OCI-LY3 (cell line): ENCODE measurements around the gene TMEM74B.

ENCODE experiments used
- H2AFZ ChIP-seq: fragments of 200-600, 300-600 bp; shearing (Covaris generic); 2 replicates; pipeline ENCODE4 v1.6.0; 2014; ENCODE audit warnings: antibody characterized with exemption, low read depth, low read length
- H3K27ac ChIP-seq: fragments of 200-600, 300-600 bp; sonication (generic); 2 replicates; pipeline ENCODE4 v1.5.1; 2014; ENCODE audit warnings: mild to moderate bottlenecking, low read length, moderate library complexity, mixed read lengths
- H3K27me3 ChIP-seq: fragments of 200-600, 300-600 bp; sonication (generic); 2 replicates; pipeline ENCODE4 v1.6.1; 2014; ENCODE audit warnings: low read depth, low read length, mixed read lengths
- H3K36me3 ChIP-seq: fragments of 200-600, 300-600 bp; sonication (generic); replicated peaks from 2 replicates; pipeline ENCODE3; 2014; ENCODE audit warnings: low read depth, low read length, mixed read lengths
- H3K4me1 ChIP-seq: fragments of 300-600, 200-600 bp; sonication (generic); 2 replicates; pipeline ENCODE4 v1.6.1; 2014; ENCODE audit warnings: low read length, mixed read lengths
- H3K4me2 ChIP-seq: fragments of 200-600, 300-600 bp; sonication (generic); 2 replicates; pipeline ENCODE4 v1.6.1; 2014; ENCODE audit warnings: low read length, mixed read lengths
- H3K4me3 ChIP-seq: fragments of 300-600, 200-600 bp; sonication (generic); 2 replicates; pipeline ENCODE4 v1.5.1; 2014; ENCODE audit warnings: antibody characterized with exemption, mild to moderate bottlenecking, low read length, moderate library complexity
- H3K79me2 ChIP-seq: fragments of 300-600, 200-600 bp; shearing (Covaris generic); 2 replicates; pipeline ENCODE4 v1.6.1; 2014; ENCODE audit warnings: mild to moderate bottlenecking, low read length, mixed read lengths
- H3K9ac ChIP-seq: fragments of 300-600, 200-600 bp; shearing (Covaris generic); 2 replicates; pipeline ENCODE4 v1.6.0; 2014; ENCODE audit warnings: mild to moderate bottlenecking, low read length, moderate library complexity
- H3K9me3 ChIP-seq: fragments of 200-600, 300-600 bp; shearing (Covaris generic); 2 replicates; pipeline ENCODE4 v1.6.1; 2014; ENCODE audit warnings: low read length, mixed read lengths; ENCODE audit not compliant: insufficient read depth
- H4K20me1 ChIP-seq: fragments of 200-600, 300-600 bp; sonication (generic); 2 replicates; pipeline ENCODE4 v1.6.1; 2016; ENCODE audit warnings: low read length, mixed read lengths; ENCODE audit not compliant: insufficient read depth
- EZH2phosphoT487 ChIP-seq: fragments of 200-600 bp; shearing (Covaris generic); IDR thresholded peaks from 2 replicates; pipeline ENCODE4 v1.6.1; 2018; ENCODE audit warnings: antibody characterized with exemption, mixed run types, low read depth
- TF ChIP-seq, protein P1 (sequence below): fragments of 200-600, 300-600 bp; sonication (generic); IDR thresholded peaks from 2 replicates; pipeline ENCODE4 v1.5.1; 2014; ENCODE audit warnings: antibody characterized with exemption, low read length, low read depth

The TMEM74B gene

DNA sequence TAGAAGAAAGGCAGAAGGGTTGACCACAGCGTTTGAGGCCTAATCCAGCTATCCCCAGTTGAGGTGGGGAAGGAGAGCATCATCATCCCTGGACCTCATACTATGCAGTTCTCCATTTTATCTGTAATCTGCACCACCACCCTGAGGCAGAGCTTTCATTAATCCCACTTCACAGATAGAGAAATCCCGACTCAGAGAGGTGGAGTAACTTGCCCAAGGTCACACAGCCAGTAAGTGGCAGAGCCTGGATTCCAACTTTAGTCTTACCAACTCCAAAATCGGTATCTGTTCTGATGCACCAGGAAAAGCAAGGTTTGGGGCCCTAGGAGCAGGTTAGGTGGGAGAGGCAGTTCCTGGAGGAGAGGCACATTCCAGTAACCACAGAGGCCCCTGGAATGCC lies 6.7 kb downstream of the TMEM74B start:
- TF ChIP-seq EZH2phosphoT487, result no peak
- TF ChIP-seq, protein P1, sequence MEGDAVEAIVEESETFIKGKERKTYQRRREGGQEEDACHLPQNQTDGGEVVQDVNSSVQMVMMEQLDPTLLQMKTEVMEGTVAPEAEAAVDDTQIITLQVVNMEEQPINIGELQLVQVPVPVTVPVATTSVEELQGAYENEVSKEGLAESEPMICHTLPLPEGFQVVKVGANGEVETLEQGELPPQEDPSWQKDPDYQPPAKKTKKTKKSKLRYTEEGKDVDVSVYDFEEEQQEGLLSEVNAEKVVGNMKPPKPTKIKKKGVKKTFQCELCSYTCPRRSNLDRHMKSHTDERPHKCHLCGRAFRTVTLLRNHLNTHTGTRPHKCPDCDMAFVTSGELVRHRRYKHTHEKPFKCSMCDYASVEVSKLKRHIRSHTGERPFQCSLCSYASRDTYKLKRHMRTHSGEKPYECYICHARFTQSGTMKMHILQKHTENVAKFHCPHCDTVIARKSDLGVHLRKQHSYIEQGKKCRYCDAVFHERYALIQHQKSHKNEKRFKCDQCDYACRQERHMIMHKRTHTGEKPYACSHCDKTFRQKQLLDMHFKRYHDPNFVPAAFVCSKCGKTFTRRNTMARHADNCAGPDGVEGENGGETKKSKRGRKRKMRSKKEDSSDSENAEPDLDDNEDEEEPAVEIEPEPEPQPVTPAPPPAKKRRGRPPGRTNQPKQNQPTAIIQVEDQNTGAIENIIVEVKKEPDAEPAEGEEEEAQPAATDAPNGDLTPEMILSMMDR, result no peak
- Histone ChIP-seq H3K9me3 (no peaks in the 10 kb centered on the region), H3K27me3 (no peaks in the 10 kb centered on the region), H3K4me1 (no peaks in the 10 kb centered on the region), H3K4me2 (no peak overlapping the region), H3K79me2 (no peaks in the 10 kb centered on the region), H3K4me3 (no peak overlapping the region), H4K20me1 (no peaks in the 10 kb centered on the region), H3K36me3 (peaks cover 5% of the 10 kb centered on the region), H2AFZ (no peak overlapping the region), H3K9ac (no peak overlapping the region), H3K27ac (no peak overlapping the region)

DNA sequence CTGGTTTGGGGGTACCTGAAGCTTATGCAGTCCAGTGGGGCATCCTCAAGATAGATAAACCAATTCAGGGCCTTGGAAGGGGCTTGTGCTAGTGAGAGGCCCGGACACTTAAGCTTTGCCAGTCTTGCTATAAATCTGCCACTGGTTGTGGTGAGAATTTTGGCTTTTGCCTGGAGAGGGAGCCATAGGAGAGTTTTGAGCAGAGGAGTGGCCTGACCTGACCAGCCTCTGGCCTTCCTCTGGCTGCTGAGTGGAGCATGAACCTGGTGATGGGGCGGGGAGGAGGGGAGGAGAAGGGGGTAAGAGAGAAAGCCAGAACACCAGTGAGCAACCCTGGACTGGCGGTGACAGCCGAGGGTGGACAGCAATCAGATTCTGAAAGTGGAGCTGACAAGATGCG lies 7.1 kb downstream of the TMEM74B start:
- H3K27me3 ChIP-seq, result no peaks in the 10 kb centered on the region

DNA sequence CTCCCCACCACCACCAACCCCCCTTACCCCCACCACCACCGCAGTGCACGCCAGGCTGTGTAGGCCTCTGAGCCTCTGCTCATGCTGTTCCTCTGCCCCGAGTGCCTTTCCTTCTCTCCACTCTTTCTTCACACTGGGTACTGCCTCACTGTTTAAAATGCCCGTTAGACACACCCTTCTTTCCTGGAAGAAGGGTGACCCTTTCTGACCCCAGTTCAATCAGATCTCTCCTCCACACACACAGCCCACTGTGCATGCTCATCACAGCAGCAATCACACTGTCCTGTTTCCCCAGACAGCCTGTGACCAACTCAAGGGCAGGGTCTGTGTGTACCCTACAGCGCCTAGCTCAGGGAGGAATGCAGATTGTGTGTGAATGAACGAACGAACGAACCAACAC lies 10.0 kb downstream of the TMEM74B start:
- H3K36me3 ChIP-seq, result peaks cover 12% of the 10 kb centered on the region
- H3K4me3 ChIP-seq, result no peak overlapping the region
- peaks cover 15% of the 10 kb centered on the region; the same call in 1 of the 2 replicates for H4K20me1 ChIP-seq
- no peak overlapping the region for H3K4me2 ChIP-seq
- no peak for TF ChIP-seq EZH2phosphoT487
- TF ChIP-seq, protein P1, result no peak
- no peak overlapping the region for H2AFZ ChIP-seq
- H3K4me1 ChIP-seq, result no peaks in the 10 kb centered on the region
- H3K9me3 ChIP-seq, result no peaks in the 10 kb centered on the region
- H3K27ac ChIP-seq, result no peak overlapping the region
- H3K79me2 ChIP-seq, result no peaks in the 10 kb centered on the region
- no peak overlapping the region for H3K9ac ChIP-seq
- H3K27me3 ChIP-seq, result no peaks in the 10 kb centered on the region

More for the DNA sequence above, 7.1 kb downstream of the TMEM74B start:
- TF ChIP-seq, protein P1, result no peak
- TF ChIP-seq EZH2phosphoT487, result no peak
- no peaks in the 10 kb centered on the region for H4K20me1 ChIP-seq
- H3K27ac ChIP-seq, result no peak overlapping the region
- peaks cover 5% of the 10 kb centered on the region for H3K36me3 ChIP-seq
- H3K4me2 ChIP-seq, result no peak overlapping the region
- H3K79me2 ChIP-seq, result no peaks in the 10 kb centered on the region
- H3K9me3 ChIP-seq, result no peaks in the 10 kb centered on the region
- no peaks in the 10 kb centered on the region for H3K4me1 ChIP-seq
- H3K4me3 ChIP-seq, result no peak overlapping the region
- H2AFZ ChIP-seq, result no peak overlapping the region
- H3K9ac ChIP-seq, result no peak overlapping the region

DNA sequence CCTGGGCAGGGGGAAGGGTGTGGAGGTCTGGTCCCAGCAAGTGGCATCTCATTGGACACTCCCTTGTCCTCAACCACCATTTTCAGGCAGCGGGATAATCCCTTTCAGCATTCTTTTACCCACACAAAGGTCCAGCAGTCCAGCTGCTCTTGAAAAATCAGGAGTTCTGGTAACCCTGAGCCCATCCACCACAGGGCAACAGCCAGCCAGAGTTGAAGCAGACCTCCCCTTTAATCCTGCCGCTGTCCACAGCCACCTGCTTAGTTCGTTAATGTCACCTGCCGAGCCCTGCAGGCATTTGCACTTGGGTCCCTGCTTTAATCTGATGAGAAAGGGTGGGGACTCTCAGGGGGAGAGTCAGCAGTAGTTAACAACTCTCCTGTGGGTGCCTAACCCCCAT lies 11.1 kb downstream of the TMEM74B start:
- Histone ChIP-seq H3K79me2 (no peaks in the 10 kb centered on the region), H3K9ac (no peak overlapping the region), H4K20me1 (peaks cover 15% of the 10 kb centered on the region; the same call in 1 of the 2 replicates), H3K4me3 (no peak overlapping the region), H3K27me3 (no peaks in the 10 kb centered on the region), H3K27ac (no peak overlapping the region), H3K9me3 (no peaks in the 10 kb centered on the region), H2AFZ (no peak overlapping the region), H3K36me3 (peaks cover 22% of the 10 kb centered on the region), H3K4me2 (no peak overlapping the region), H3K4me1 (no peaks in the 10 kb centered on the region)
- TF ChIP-seq EZH2phosphoT487, result no peak
- TF ChIP-seq, protein P1, result no peak
